HG02610 (cell line): ENCODE data around the gene PPP1R12C.

ENCODE experiments used
- ATAC-seq: cut with Tn5 transposase; IDR thresholded peaks from one replicate; pipeline ENCODE4 v1.9.1; 2021; ENCODE audit warnings: mild to moderate bottlenecking, moderate library complexity; ENCODE audit not compliant: unreplicated experiment

PPP1R12C gene

DNA sequence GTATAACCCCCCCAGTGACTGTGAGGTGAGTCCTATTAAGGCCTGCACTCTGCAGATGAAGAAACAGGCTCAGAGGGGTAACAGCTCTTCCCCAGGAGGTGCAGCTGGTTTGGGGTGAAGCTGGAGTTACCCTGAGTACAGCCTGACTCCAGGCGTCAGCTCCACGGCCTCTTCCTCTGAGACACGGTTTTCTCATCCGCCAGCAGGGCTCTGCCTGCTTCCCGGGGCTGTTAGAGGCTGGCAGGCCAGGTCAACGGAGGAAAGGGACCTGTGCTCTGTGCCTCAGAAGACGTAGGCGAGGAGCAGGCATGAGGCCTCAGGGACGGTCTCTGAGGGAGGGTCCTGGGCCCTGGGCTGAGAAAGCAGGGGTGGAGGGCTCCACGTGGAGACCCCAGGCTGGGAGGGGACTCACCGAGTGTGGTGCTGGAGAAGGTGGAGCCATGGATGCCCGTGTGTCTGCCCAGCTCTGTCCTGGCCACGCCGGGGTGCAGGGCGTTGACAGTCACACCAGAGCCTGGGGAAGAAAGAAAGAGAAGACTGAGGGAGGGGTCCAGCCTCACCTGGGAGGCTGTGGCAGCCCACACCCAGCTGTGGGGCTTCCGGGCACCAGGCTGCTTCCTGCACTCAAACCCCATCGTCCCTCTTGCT is 70.3 kb downstream of the PPP1R12C start:
- ATAC-seq = no peak

DNA sequence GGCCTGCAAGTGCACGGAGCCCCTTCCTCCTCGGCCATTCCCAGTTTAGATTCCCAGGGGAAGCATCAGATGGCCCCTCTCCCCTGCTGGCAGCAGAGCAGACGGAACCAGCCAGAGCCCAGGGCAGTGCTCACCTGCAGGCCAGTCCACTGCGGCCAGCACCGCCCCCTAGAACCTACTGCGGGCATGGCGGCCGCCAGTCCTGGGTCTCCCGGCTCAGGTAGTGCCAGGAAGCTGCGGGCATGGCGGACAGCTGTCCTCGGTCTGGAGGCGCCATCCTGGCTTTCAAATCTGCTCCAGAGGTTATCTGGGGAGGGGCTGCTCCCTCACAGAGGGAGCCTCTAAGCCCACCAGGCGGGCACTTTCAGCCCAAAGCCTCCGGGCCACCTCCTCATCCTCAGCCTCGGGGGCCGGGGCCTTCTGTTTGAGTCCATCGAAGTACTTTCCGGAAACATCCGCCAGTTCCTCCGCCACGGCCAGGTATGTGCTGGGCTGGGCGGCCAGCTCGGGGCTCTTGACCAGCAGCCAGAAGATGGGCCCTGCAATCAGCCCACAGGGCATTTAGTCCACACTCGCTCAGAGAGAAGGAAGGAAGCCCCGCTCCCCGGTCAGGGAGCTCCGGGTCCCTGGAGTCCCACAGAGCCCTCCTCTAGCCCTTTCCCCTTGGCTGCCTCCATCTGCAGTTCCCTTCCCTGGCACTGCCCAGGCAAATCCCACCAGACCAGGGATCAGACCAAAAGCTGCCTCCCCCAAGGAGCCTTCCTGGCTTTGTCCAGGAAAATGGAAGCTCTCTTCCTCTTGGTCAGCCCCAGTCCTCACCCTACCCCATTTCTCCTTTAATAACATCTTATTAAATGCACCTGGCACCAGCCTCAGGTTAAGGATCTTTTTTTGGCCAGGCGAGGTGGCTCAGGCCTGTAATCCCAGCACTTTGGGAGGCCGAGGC is 72.4 kb downstream of the PPP1R12C start:
- ATAC-seq = no peak

DNA sequence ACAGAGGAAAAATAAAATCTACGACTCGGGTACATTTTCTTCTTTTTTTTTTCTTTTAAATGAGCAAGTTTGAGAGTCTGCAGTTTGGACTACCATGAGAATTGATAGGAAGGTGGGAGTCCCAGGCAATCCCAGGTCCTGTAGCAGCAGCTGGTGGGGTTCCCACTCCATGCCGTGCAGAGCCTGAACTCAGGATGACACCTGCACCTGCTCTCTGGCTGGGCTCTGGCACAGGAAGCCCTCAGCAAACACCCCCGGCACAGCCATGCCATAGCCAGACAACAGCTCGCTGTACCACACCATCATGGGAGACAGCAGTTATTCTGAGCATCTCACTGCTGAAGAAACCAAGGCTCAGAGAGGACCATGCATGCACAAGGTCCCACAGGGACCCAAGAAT is 73.2 kb downstream of the PPP1R12C start:
- ATAC-seq = no peak

DNA sequence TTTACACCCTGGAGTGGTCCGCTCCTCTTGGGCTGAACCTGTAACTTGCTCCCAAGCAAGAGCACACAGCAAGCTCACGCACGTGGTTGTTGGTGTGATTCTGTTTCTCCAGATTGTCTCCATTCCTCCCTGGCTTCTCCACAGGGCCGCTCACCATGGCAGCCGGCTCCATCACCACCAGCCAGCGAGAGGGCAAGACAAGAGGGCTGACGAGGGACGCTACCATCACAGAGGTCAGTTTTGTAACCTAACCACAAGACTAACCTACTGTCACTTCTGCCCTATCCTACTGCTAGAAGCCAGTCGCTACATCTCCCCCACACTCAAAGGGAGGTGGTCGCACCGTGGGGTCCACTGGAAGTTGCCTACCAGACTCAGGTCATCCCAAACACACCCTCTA is 74.7 kb downstream of the PPP1R12C start:
- no peak for ATAC-seq

DNA sequence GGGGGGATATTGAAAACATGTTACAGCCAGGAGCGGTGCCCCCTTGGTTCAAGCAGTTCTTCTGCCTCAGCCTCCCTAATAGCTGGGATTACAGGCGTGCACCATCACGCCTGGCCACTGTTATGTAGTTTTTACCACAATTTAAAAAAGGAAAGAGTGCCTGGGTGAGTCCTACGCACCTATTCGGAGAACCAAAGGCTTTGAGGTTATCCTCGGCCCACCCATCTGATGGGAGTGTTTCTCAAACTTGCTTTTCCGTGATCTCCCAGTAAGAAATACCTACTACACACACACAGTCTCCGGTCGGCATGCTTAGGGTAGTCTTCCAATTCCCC is 75.1 kb downstream of the PPP1R12C start:
- no peak for ATAC-seq

DNA sequence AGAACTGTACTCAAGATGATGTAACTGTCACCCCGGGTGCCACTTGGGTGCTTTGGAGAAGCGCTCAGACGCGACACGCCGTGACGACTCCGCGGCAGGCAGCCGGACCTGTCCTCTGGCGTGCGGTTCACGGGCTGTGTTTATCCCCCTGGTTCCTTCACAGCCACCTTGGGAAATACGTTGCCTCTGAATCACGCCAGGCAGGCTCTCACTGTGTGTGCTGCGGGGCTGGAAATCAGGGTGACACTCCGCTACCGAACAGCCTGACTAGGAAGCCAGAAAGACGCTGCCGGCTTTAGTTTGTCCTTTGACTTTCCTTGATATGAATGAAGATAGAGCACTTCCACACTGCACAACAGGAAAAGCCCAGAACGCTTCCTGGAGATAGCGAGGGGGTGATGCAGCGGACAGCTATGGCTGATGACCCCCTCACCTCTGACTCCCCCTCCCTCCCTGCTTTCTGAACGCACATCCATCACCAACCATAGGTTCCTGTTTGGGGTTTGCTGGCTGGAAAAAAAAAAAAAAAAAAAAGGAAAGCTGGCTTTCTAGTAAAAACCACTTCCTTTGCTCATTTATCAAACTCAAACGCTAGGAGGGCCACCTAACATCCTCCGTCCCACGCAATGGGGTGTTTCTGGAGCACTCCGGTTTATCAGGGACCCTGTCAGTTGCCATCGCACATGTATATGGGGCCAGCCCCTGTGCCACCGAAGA is 75.7 kb downstream of the PPP1R12C start:
- ATAC-seq = no peak

DNA sequence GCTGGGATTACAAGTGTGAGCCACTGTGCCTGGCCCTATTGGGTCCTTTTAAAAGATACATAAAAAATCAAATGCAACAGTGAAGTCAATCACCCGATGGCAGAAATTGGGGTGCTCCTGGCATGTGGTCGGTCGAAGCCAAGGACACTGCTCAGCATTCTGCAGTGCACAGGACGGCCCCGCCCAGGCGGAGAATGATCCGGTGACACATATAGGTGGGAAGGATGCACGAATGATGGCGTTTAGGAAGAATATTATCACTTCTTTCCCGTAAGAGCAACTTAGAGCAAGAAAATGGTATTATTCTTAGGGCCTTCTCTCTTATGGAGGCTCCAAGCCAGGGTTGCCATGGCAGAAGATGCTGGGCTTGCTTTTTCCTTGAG is 76.2 kb downstream of the PPP1R12C start:
- ATAC-seq = no peak
